IMR-90 (cell line): Measurements from ENCODE around the gene IL16. TPM values are rescaled to one million over a fixed set of nuclear protein-coding genes. Genes with fewer than 3 reads are reported as not detected.

Experiments
- ATAC-seq: fragments of 200-7000 bp; cut with Tn5 transposase; 2 replicates; pipeline ENCODE4 v1.9.1; 2020; ENCODE audit warnings: low read depth, mild to moderate bottlenecking, moderate library complexity
- BruUV-seq: library from RNA; stranded (reverse); fragments of 400-500 nt; replicated peaks from 2 replicates; lab custom pipeline; 2021; lab: Mats Ljungman, UMichigan
- CTCF ChIA-PET: fragments of 300-600 bp; formaldehyde crosslinking; extraction: SDS; loops from one replicate; lab custom pipeline; 2021; ENCODE audit warnings: antibody characterized with exemption; lab: Yijun Ruan, JAX
- POLR2A ChIA-PET: fragments of 300-600 bp; sonication (Branson Sonifier 250); formaldehyde crosslinking; loops from one replicate; lab custom pipeline; 2022; ENCODE audit warnings: antibody characterized with exemption; ENCODE audit not compliant: unreplicated experiment; lab: Charles Lee
- DNase-seq: peaks from one replicate; pipeline ENCODE4 v3.0.0; 2013
- H2AFZ ChIP-seq: replicated peaks from 2 replicates; pipeline ENCODE3; 2013; ENCODE audit warnings: low read length, mild to moderate bottlenecking; ENCODE audit not compliant: poor library complexity
- H2AK5ac ChIP-seq: 2 replicates; pipeline ENCODE4 v1.6.1; 2013; ENCODE audit warnings: low read depth, low read length, inconsistent platforms
- H2AK9ac ChIP-seq: replicated peaks from 2 replicates; pipeline ENCODE3; 2013; ENCODE audit warnings: mild to moderate bottlenecking, low read depth, low read length, moderate library complexity; ENCODE audit not compliant: poor library complexity
- H2BK120ac ChIP-seq: 2 replicates; pipeline ENCODE4 v1.6.1; 2013; ENCODE audit warnings: low read depth, low read length, inconsistent platforms
- H2BK15ac ChIP-seq: 3 replicates; pipeline ENCODE4 v1.6.1; 2013; ENCODE audit warnings: low read depth, low read length, inconsistent platforms
- H2BK20ac ChIP-seq: 2 replicates; pipeline ENCODE4 v1.6.1; 2013; ENCODE audit warnings: low read depth, mild to moderate bottlenecking, inconsistent platforms, low read length, moderate library complexity
- H2BK5ac ChIP-seq: 2 replicates; pipeline ENCODE4 v1.6.1; 2013; ENCODE audit warnings: mild to moderate bottlenecking, low read depth, low read length, inconsistent platforms; ENCODE audit not compliant: poor library complexity, severe bottlenecking
- H3K14ac ChIP-seq: replicated peaks from 2 replicates; pipeline ENCODE4 v1.6.1; 2013; ENCODE audit warnings: low read depth, low read length, inconsistent platforms
- H3K18ac ChIP-seq: 2 replicates; pipeline ENCODE4 v1.6.1; 2013; ENCODE audit warnings: low read depth, low read length, control low read depth
- H3K23ac ChIP-seq: 2 replicates; pipeline ENCODE4 v1.6.1; 2013; ENCODE audit warnings: low read depth, low read length, inconsistent platforms
- H3K27ac ChIP-seq: 2 replicates; pipeline ENCODE4 v1.5.1; 2013; ENCODE audit warnings: mild to moderate bottlenecking, control low read depth, low read length; ENCODE audit not compliant: insufficient read depth
- H3K27me3 ChIP-seq: 2 replicates; pipeline ENCODE4 v1.6.1; 2013; ENCODE audit warnings: low read length; ENCODE audit not compliant: control insufficient read depth, insufficient read depth
- H3K36me3 ChIP-seq: 2 replicates; pipeline ENCODE4 v1.6.1; 2013; ENCODE audit warnings: low read length, mixed read lengths; ENCODE audit not compliant: control insufficient read depth, insufficient read depth
- H3K4ac ChIP-seq: 2 replicates; pipeline ENCODE4 v1.6.1; 2013; ENCODE audit warnings: low read depth, low read length, inconsistent platforms
- H3K4me1 ChIP-seq: 2 replicates; pipeline ENCODE4 v1.6.1; 2013; ENCODE audit warnings: low read length, mixed read lengths; ENCODE audit not compliant: control insufficient read depth, insufficient read depth
- H3K4me2 ChIP-seq: 2 replicates; pipeline ENCODE4 v1.6.1; 2013; ENCODE audit warnings: low read depth, mild to moderate bottlenecking, control low read depth, low read length, moderate library complexity
- H3K4me3 ChIP-seq: 2 replicates; pipeline ENCODE4 v1.5.1; 2013; ENCODE audit warnings: low read depth, mild to moderate bottlenecking, control low read depth, low read length, moderate library complexity; ENCODE audit not compliant: insufficient read depth
- H3K56ac ChIP-seq: 2 replicates; pipeline ENCODE4 v1.6.1; 2013; ENCODE audit warnings: low read length, inconsistent platforms; ENCODE audit not compliant: insufficient read depth; ENCODE audit errors: extremely low read depth
- H3K79me1 ChIP-seq, 2 experiments: 2 replicates each; pipeline ENCODE4 v1.6.1; 2013; ENCODE audit warnings: low read length in 2 of 2, inconsistent platforms in 1 of 2, low read depth in 1 of 2
- H3K9ac ChIP-seq: 2 replicates; pipeline ENCODE4 v1.6.1; 2013; ENCODE audit warnings: low read depth, low read length, control low read depth
- H3K9me1 ChIP-seq: 2 replicates; pipeline ENCODE4 v1.6.1; 2013; ENCODE audit warnings: low read length, inconsistent platforms; ENCODE audit not compliant: insufficient read depth
- H3K9me3 ChIP-seq: 2 replicates; pipeline ENCODE4 v1.6.1; 2013; ENCODE audit warnings: low read length; ENCODE audit not compliant: control insufficient read depth, insufficient read depth
- H4K20me1 ChIP-seq: 2 replicates; pipeline ENCODE4 v1.6.1; 2013; ENCODE audit warnings: low read length, inconsistent platforms; ENCODE audit not compliant: insufficient read depth
- H4K5ac ChIP-seq: 2 replicates; pipeline ENCODE4 v1.6.1; 2013; ENCODE audit warnings: mild to moderate bottlenecking, low read depth, low read length, control low read depth
- H4K8ac ChIP-seq, 2 experiments: 2 replicates each; pipeline ENCODE4 v1.6.1; 2013; ENCODE audit warnings: low read depth in 2 of 2, low read length in 2 of 2, control low read depth in 1 of 2, inconsistent platforms in 1 of 2
- H4K91ac ChIP-seq: 2 replicates; pipeline ENCODE4 v1.6.1; 2013; ENCODE audit warnings: low read depth, low read length, inconsistent platforms; ENCODE audit not compliant: insufficient read depth
- BHLHE40 ChIP-seq: fragments of 150-350 bp; IDR thresholded peaks from 2 replicates; pipeline ENCODE4 v1.6.1; 2016; ENCODE audit warnings: mild to moderate bottlenecking, low read depth, low read length
- CEBPB ChIP-seq: IDR thresholded peaks from 2 replicates; pipeline ENCODE4 v1.6.1; 2012; ENCODE audit warnings: low read depth, low read length, improper control_type of control experiment
- MXI1 ChIP-seq: IDR thresholded peaks from 2 replicates; pipeline ENCODE4 v1.6.1; 2012; ENCODE audit warnings: low read depth, mild to moderate bottlenecking, low read length, moderate library complexity, borderline replicate concordance
- WGBS, 2 experiments: methylation state at CpG; one replicate each; pipeline versions ENCODE4 v1.1.5 to v1.1.7; 2013; ENCODE audit warnings: missing lambda C conversion rate in 2 of 2; ENCODE audit not compliant: insufficient read length in 1 of 2; ENCODE audit errors: extremely low coverage in 2 of 2; 5-methylcytosine and 5-hydroxymethylcytosine counted together
- dilution Hi-C: fragments of 300-500 bp; cut with HindIII; formaldehyde crosslinking; loops from one replicate; pipeline ENCODE4 v1.14.3; 2018; ENCODE audit warnings: low sequenced_read_pairs; ENCODE audit not compliant: unreplicated experiment
- in situ Hi-C: fragments of 300-500 bp; cut with MboI; formaldehyde crosslinking; loops from 3 replicates; pipeline ENCODE4 v1.14.3; 2019; ENCODE audit warnings: low sequenced_read_pairs, inconsistent platforms, mixed read lengths
- intact Hi-C: fragments of 100-400 bp; cut with micrococcal nuclease; formaldehyde crosslinking; loops from 2 replicates; pipeline ENCODE4 v1.10.0; 2022
- polyA plus RNA-seq, 3 experiments: library from polyadenylated mRNA; depleted of rRNA; stranded (reverse); fragments of >200 nt; gene quantifications; 2 replicates each; pipeline ENCODE4 v1.2.3, GENCODE V29; 2012; ENCODE audit warnings: low replicate concordance in 1 of 3
- total RNA-seq: library from RNA; depleted of rRNA; stranded (reverse); fragments of >200 nt; gene quantifications from 2 replicates; pipeline ENCODE4 v1.2.3, GENCODE V29; 2012

Gene IL16
- total and polyA plus RNA-seq, 2 of the 4 experiments (the other 2 are of a cell fraction) = 0.18 to 0.27 TPM

DNA sequence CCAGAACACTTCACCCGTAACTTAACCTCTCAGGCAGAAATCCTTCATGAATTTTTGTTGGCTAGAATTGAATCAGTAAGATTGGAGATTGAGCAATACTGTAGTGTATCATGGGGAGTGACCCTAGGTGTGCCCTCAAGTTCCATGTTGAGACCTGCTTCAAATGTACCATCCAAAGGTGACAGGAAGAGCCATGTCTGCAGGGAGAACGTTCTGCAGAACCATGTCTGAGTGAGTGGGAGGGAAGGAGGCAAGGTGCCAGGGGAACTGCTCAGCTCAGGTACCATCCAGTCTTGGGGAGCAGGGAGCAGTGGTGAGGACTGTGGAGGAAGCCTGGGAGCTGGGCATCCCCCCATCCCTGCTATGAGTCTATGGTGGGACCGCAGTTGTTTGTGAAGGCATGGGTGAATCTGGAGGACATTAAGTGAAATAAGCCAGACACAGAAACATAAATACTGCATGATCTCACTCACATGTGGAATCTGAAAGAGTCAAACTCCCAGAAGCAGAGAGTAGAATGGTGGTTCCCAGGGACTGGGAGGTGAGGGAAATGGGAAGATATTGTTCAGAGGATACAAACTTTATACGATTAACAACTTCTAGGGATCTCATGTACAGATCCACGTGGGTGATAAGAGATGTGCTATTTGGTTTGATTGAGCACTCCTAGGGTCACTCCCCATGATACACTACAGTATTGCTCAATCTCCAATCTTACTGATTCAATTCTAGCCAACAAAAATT is 39.3 kb upstream of the IL16 start:
- peak overlapping the region; percentile 81 for H3K14ac ChIP-seq
- H2AK5ac ChIP-seq = peak overlapping the region; percentile 88
- peak overlapping the region; percentile 83 for H2BK5ac ChIP-seq
- peak overlapping the region; percentile 28 for H3K4me2 ChIP-seq
- no peaks in the 10 kb centered on the region for H3K36me3 ChIP-seq
- no peaks in the 10 kb centered on the region for H4K20me1 ChIP-seq
- WGBS, 2 experiments = no CpG with 5 or more reads among the region's 5 CpGs
- no peak overlapping the region for H2AK9ac ChIP-seq
- 0 out of 2 replicates have a peak overlapping the region, but pooled peaks have one; percentile 32 for H3K56ac ChIP-seq
- H2BK20ac ChIP-seq = peak overlapping the region; percentile 92
- peak overlapping the region; percentile 90 for H2BK120ac ChIP-seq
- TF ChIP-seq CEBPB (peak; percentile 61), BHLHE40 (no peak), MXI1 (peak; percentile 47; the same call in 1 of the 2 replicates)
- H4K5ac ChIP-seq = peak overlapping the region; percentile 78
- H3K79me1 ChIP-seq = no peaks in the 10 kb centered on the region
- H4K91ac ChIP-seq = peak overlapping the region; percentile 67
- peak overlapping the region; percentile 67; the same call in 1 of the 2 replicates for H3K27ac ChIP-seq
- H3K18ac ChIP-seq = peak overlapping the region; percentile 78
- ATAC-seq (peak; percentile 48), DNase-seq (peak; percentile 59)
- H3K27me3 ChIP-seq = no peaks in the 10 kb centered on the region
- dilution Hi-C loops (no loop called here), in situ Hi-C loops (loop anchor here (5.0 to 10.0 kb wide), 2 partner anchors 110 to 237 kb away; no protein-coding TSS in a partner anchor), intact Hi-C loops (no loop called here)
- ChIA-PET POLR2A (no interaction called here), CTCF (interaction anchor here (0.6 to 7.1 kb wide), 2 partner anchors 8 to 109 kb away, joined by 3 to 117 read pairs; no protein-coding TSS in a partner anchor)
- H4K8ac ChIP-seq = peak overlapping the region; percentile 1 to 70; a peak in 3 of 4 replicates
- H3K4ac ChIP-seq = peak overlapping the region; percentile 96
- H3K4me1 ChIP-seq = peaks cover 27% of the 10 kb centered on the region
- H3K9me1 ChIP-seq = peaks cover 26% of the 10 kb centered on the region
- H3K23ac ChIP-seq = peak overlapping the region; percentile 74
- H2AFZ ChIP-seq = no peak overlapping the region
- no peak overlapping the region for H3K4me3 ChIP-seq
- H3K9me3 ChIP-seq = no peaks in the 10 kb centered on the region
- BruUV-seq = no TSS peak
- H2BK15ac ChIP-seq = peak overlapping the region; percentile 92; the same call in 2 of the 3 replicates
- no peak overlapping the region for H3K9ac ChIP-seq
